Measurements from ENCODE around the gene CES2. TPM values are rescaled to one million over a fixed set of nuclear protein-coding genes. Genes with fewer than 3 reads are reported as not detected.
"Not testable (repeated sequence)": the region's sequence is repeated elsewhere in the genome, so short reads cannot be mapped to it uniquely, and the experiment has no call there.

CES2 gene
- polyA plus RNA-seq, 3 donors = 14.5 to 28.8 (median 26.5) TPM

GRCh38 chr16:66927918-66928649 is 7.2 kb upstream of the CES2 start:
- H3K27ac ChIP-seq (ENCODE audit: low read depth, low read length) = no peak overlapping the region
- WGBS, 3 donors = 89 to 94% (median 89%) methylated on average over 8 of the region's 8 CpGs

GRCh38 chr16:66928702-66929388 is 6.5 kb upstream of the CES2 start:
- no peak overlapping the region for H3K27ac ChIP-seq (ENCODE audit: low read depth, low read length)
- 74 to 81% (median 80%) methylated on average over 10 of the region's 10 CpGs for WGBS, 3 donors

- 40 to 55% (median 55%) methylated on average over 4 of the region's 4 CpGs for WGBS, 3 donors
- H3K27ac ChIP-seq (ENCODE audit: low read depth, low read length) = no peak overlapping the region
Observed at GRCh38 chr16:66930189-66930588, 5.1 kb upstream of the CES2 start.

- WGBS, 3 donors = 88 to 90% (median 90%) methylated on average over 2 of the region's 2 CpGs
- no peak overlapping the region for H3K27ac ChIP-seq (ENCODE audit: low read depth, low read length)
Observed at GRCh38 chr16:66931665-66932064, 3.7 kb upstream of the CES2 start.

GRCh38 chr16:66932076-66932475 is 3.2 kb upstream of the CES2 start:
- 80 to 92% (median 92%) methylated on average over 4 of the region's 4 CpGs for WGBS, 3 donors
- H3K27ac ChIP-seq (ENCODE audit: low read depth, low read length) = no peak overlapping the region

GRCh38 chr16:66933776-66934137 is 1.6 kb upstream of the CES2 start:
- WGBS, 3 donors = 1 to 3% (median 2%) methylated on average over 12 of the region's 12 CpGs
- no peak overlapping the region for H3K27ac ChIP-seq (ENCODE audit: low read depth, low read length)

- H3K27ac ChIP-seq (ENCODE audit: low read depth, low read length) = peak within 1 kb of the TSS; percentile 86
- WGBS, 3 donors = 0% methylated on average over 68 to 76 of the region's 76 CpGs
Observed at GRCh38 chr16:66934138-66934838, 1.0 kb upstream of the CES2 start, which contains the start of gene CIAO2B. TSS of gene CIAO2B (minus strand) at chr16:66934402. CDS start at chr16:66934364, 38 bp downstream.

GRCh38 chr16:66934839-66935313 is 440 bp upstream of the CES2 start:
- peak overlapping the region; percentile 86 for H3K27ac ChIP-seq (ENCODE audit: low read depth, low read length)
- WGBS, 3 donors = 0 to 2% (median 1%) methylated on average over 16 to 21 of the region's 24 CpGs

GRCh38 chr16:66936462-66936861 is 1.1 kb downstream of the CES2 start:
- no peak overlapping the region for H3K27ac ChIP-seq (ENCODE audit: low read depth, low read length)

GRCh38 chr16:66936889-66937554 is 1.7 kb downstream of the CES2 start:
- H3K27ac ChIP-seq (ENCODE audit: low read depth, low read length) = no peak overlapping the region
- 78 to 93% (median 78%) methylated on average over 4 of the region's 4 CpGs for WGBS, 3 donors

More at GRCh38 chr16:66936462-66936861, 1.1 kb downstream of the CES2 start:
- 59 to 84% (median 70%) methylated on average over 6 of the region's 6 CpGs for WGBS, 3 donors

GRCh38 chr16:66937725-66938337 is 2.5 kb downstream of the CES2 start:
- WGBS, 3 donors = 88 to 97% (median 90%) methylated on average over 10 of the region's 10 CpGs
- H3K27ac ChIP-seq (ENCODE audit: low read depth, low read length) = no peak overlapping the region

GRCh38 chr16:66939366-66939765 is 4.0 kb downstream of the CES2 start:
- H3K27ac ChIP-seq (ENCODE audit: low read depth, low read length) = no peak overlapping the region

GRCh38 chr16:66940236-66940635 is 4.9 kb downstream of the CES2 start:
- 94 to 97% (median 96%) methylated on average over 16 of the region's 16 CpGs for WGBS, 3 donors
- H3K27ac ChIP-seq (ENCODE audit: low read depth, low read length) = no peak overlapping the region

GRCh38 chr16:66942981-66943380 is 7.7 kb downstream of the CES2 start:
- H3K27ac ChIP-seq (ENCODE audit: low read depth, low read length) = no peak overlapping the region
- WGBS, 3 donors = 80 to 97% (median 91%) methylated on average over 5 of the region's 5 CpGs

- 91 to 93% (median 92%) methylated on average over 15 of the region's 15 CpGs for WGBS, 3 donors
- no peak overlapping the region for H3K27ac ChIP-seq (ENCODE audit: low read depth, low read length)
Observed at GRCh38 chr16:66943426-66944053, 8.2 kb downstream of the CES2 start.

GRCh38 chr16:66944054-66944441 is 8.7 kb downstream of the CES2 start:
- no peak overlapping the region for H3K27ac ChIP-seq (ENCODE audit: low read depth, low read length)
- 88 to 91% (median 90%) methylated on average over 5 of the region's 5 CpGs for WGBS, 3 donors

GRCh38 chr16:66944971-66945370 is 9.7 kb downstream of the CES2 start:
- not testable (repeated sequence) for H3K27ac ChIP-seq (ENCODE audit: low read depth, low read length)
- WGBS, 3 donors = 79 to 87% (median 80%) methylated on average over 9 of the region's 9 CpGs

GRCh38 chr16:66945939-66946338 is 10.6 kb downstream of the CES2 start:
- 85 to 91% (median 85%) methylated on average over 4 of the region's 4 CpGs for WGBS, 3 donors
- H3K27ac ChIP-seq (ENCODE audit: low read depth, low read length) = no peak overlapping the region
